ENCODE results near the gene CDC6. TPM values are rescaled to one million over a fixed set of nuclear protein-coding genes. Genes with fewer than 3 reads are reported as not detected.
"Not testable (repeated sequence)": the region's sequence is repeated elsewhere in the genome, so short reads cannot be mapped to it uniquely, and the experiment has no call there.

Gene CDC6
- total RNA-seq, 2 donors from 2014 or later, result 0.71 to 6.8 TPM

- DNase-seq (ENCODE audit: low spot score) (no peak), ATAC-seq (ENCODE audit: insufficient number of reproducible peaks, low FRiP score, low read depth) (no peak)
- Histone ChIP-seq H3K36me3 (no peaks in the 10 kb centered on the region), H3K4me3 (no peak overlapping the region), H3K4me1 (ENCODE audit: control insufficient read depth in 1 of 2, low read depth in 2 of 2) (peaks cover 0 to 2% of the 10 kb centered on the region in 2 donors), H3K27me3 (replicated peaks; ENCODE audit: insufficient read depth) (no peaks in the 10 kb centered on the region), H3K9me3 (no peaks in the 10 kb centered on the region), H3K27ac (no peak overlapping the region)
- no peak for TF ChIP-seq CTCF (IDR thresholded peaks at IDR 0.05)
These were observed 5.7 kb downstream of the CDC6 start for GRCh38 chr17:40293363-40293762.

GRCh38 chr17:40295488-40296436 is 8.1 kb downstream of the CDC6 start:
- Histone ChIP-seq H3K4me3 (no peak overlapping the region), H3K4me1 (ENCODE audit: control insufficient read depth in 1 of 2, low read depth in 2 of 2) (peaks cover 0 to 3% of the 10 kb centered on the region in 2 donors), H3K36me3 (no peaks in the 10 kb centered on the region), H3K27me3 (replicated peaks; ENCODE audit: insufficient read depth) (no peaks in the 10 kb centered on the region), H3K9me3 (no peaks in the 10 kb centered on the region), H3K27ac (no peak overlapping the region)
- no peak for TF ChIP-seq CTCF (IDR thresholded peaks at IDR 0.05)
- DNase-seq (ENCODE audit: low spot score) (no peak), ATAC-seq (ENCODE audit: insufficient number of reproducible peaks, low FRiP score, low read depth) (no peak)

- H3K27ac ChIP-seq, result no peak overlapping the region
- DNase-seq (ENCODE audit: low spot score), result no peak
- TF ChIP-seq CTCF (IDR thresholded peaks at IDR 0.05), result no peak
- H3K4me3 ChIP-seq, result no peak overlapping the region
- H3K36me3 ChIP-seq, result no peaks in the 10 kb centered on the region
- H3K27me3 ChIP-seq (replicated peaks; ENCODE audit: insufficient read depth), result no peaks in the 10 kb centered on the region
- ATAC-seq (ENCODE audit: insufficient number of reproducible peaks, low FRiP score, low read depth), result no peak
- no peaks in the 10 kb centered on the region for H3K9me3 ChIP-seq
- H3K4me1 ChIP-seq (ENCODE audit: control insufficient read depth in 1 of 2, low read depth in 2 of 2), result peaks cover 0 to 3% of the 10 kb centered on the region in 2 donors
These were observed 9.8 kb downstream of the CDC6 start for GRCh38 chr17:40297511-40297910.

- Histone ChIP-seq H3K36me3 (no peaks in the 10 kb centered on the region), H3K4me3 (no peak overlapping the region), H3K9me3 (no peaks in the 10 kb centered on the region), H3K4me1 (ENCODE audit: control insufficient read depth in 1 of 2, low read depth in 2 of 2) (peaks cover 3 to 8% of the 10 kb centered on the region in 2 donors), H3K27ac (no peak overlapping the region), H3K27me3 (replicated peaks; ENCODE audit: insufficient read depth) (no peaks in the 10 kb centered on the region)
- no peak for ATAC-seq (ENCODE audit: insufficient number of reproducible peaks, low FRiP score, low read depth)
- no peak for DNase-seq (ENCODE audit: low spot score)
- no peak for TF ChIP-seq CTCF (IDR thresholded peaks at IDR 0.05)
These were observed 11.0 kb downstream of the CDC6 start for GRCh38 chr17:40298726-40299125.

- H3K4me3 ChIP-seq; H3K9me3 ChIP-seq; H3K36me3 ChIP-seq; DNase-seq (ENCODE audit: low spot score); ATAC-seq (ENCODE audit: insufficient number of reproducible peaks, low FRiP score, low read depth); H3K27me3 ChIP-seq (replicated peaks; ENCODE audit: insufficient read depth): not testable (repeated sequence)
- Histone ChIP-seq H3K27ac (peak overlapping the region in 1 of 2 donors; percentile 3), H3K4me1 (ENCODE audit: control insufficient read depth in 1 of 2, low read depth in 2 of 2) (peaks cover 3 to 13% of the 10 kb centered on the region in 2 donors)
These were observed 11.6 kb downstream of the CDC6 start for GRCh38 chr17:40299159-40299757.

All from thoracic aorta (tissue), 2 donors.